ENCODE data around the gene FARS2. TPM values are rescaled to one million over a fixed set of nuclear protein-coding genes. Genes with fewer than 3 reads are reported as not detected.

FARS2 gene
- total and polyA plus RNA-seq, 2 of the 13 experiments (the other 11 are each of a cell fraction or from before 2014, with no cell fraction given) = 15.4 to 26.0 TPM

DNA sequence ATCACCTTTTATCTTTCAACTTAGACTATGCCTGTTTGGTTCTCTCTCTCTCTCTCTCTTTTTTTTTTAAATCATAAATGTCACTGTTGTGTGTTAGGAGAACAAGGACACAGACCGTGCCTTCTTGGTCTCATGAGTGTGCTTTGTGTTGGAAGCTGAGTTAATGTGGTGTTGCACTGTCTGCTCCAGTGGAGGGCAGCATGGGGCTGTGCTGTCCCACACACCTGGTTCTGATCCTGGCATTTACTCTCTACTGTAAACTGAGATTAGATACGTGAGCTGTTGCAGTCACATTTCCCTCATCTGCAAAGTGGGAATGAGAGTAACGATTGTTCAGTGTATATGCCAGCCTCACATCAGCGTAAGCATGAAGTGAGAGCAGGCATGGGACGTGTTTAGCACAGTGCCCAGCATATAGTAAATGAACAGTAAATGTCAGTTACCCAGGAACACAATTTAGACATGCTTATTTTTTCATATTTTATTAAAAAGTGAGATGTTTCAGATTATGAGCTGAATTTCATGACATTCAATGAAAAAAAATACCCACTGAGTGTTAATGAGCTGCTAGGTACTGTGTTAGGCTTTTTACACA, 161.1 kb downstream of the FARS2 start (continued):
- TF ChIP-seq ZMYM4 (CRISPR knock-in tag; IDR thresholded peaks at IDR 0.05) (0 out of 2 replicates have a peak, but pooled peaks have one; percentile 16), CEBPG (CRISPR knock-in tag; IDR thresholded peaks at IDR 0.05) (0 out of 2 replicates have a peak, but pooled peaks have one; percentile 16), TBL1XR1 (IDR thresholded peaks at IDR 0.05; ENCODE audit: borderline replicate concordance, low read length, partially characterized antibody) (no peak), SIN3B (IDR thresholded peaks at IDR 0.05; ENCODE audit: low read length) (no peak), SMC3 (IDR thresholded peaks at IDR 0.05; ENCODE audit: low read length) (peak; percentile 58), ZNF441 (CRISPR knock-in tag; IDR thresholded peaks at IDR 0.05; ENCODE audit: borderline replicate concordance) (no peak), STAG1 (CRISPR knock-in tag; IDR thresholded peaks at IDR 0.05) (peak; percentile 89), DMAP1 (CRISPR knock-in tag; IDR thresholded peaks at IDR 0.05) (no peak), ZNF598 (CRISPR knock-in tag; IDR thresholded peaks at IDR 0.05; ENCODE audit: borderline replicate concordance) (no peak)
- TF ChIP-seq, protein P1, sequence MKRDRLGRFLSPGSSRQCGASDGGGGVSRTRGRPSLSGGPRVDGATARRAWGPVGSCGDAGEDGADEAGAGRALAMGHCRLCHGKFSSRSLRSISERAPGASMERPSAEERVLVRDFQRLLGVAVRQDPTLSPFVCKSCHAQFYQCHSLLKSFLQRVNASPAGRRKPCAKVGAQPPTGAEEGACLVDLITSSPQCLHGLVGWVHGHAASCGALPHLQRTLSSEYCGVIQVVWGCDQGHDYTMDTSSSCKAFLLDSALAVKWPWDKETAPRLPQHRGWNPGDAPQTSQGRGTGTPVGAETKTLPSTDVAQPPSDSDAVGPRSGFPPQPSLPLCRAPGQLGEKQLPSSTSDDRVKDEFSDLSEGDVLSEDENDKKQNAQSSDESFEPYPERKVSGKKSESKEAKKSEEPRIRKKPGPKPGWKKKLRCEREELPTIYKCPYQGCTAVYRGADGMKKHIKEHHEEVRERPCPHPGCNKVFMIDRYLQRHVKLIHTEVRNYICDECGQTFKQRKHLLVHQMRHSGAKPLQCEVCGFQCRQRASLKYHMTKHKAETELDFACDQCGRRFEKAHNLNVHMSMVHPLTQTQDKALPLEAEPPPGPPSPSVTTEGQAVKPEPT (CRISPR knock-in tag; IDR thresholded peaks at IDR 0.05; ENCODE audit: low read depth) = no peak
- TF ChIP-seq, protein P2, sequence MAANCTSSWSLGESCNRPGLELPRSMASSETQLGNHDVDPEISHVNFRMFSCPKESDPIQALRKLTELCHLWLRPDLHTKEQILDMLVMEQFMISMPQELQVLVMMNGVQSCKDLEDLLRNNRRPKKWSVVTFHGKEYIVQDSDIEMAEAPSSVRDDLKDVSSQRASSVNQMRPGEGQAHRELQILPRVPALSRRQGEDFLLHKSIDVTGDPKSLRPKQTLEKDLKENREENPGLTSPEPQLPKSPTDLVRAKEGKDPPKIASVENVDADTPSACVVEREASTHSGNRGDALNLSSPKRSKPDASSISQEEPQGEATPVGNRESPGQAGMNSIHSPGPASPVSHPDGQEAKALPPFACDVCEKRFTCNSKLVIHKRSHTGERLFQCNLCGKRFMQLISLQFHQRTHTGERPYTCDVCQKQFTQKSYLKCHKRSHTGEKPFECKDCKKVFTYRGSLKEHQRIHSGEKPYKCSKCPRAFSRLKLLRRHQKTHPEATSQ (CRISPR knock-in tag; IDR thresholded peaks at IDR 0.05; ENCODE audit: borderline replicate concordance) = peak; percentile 73; the same call in 1 of the 2 replicates
- TF ChIP-seq, protein P3, sequence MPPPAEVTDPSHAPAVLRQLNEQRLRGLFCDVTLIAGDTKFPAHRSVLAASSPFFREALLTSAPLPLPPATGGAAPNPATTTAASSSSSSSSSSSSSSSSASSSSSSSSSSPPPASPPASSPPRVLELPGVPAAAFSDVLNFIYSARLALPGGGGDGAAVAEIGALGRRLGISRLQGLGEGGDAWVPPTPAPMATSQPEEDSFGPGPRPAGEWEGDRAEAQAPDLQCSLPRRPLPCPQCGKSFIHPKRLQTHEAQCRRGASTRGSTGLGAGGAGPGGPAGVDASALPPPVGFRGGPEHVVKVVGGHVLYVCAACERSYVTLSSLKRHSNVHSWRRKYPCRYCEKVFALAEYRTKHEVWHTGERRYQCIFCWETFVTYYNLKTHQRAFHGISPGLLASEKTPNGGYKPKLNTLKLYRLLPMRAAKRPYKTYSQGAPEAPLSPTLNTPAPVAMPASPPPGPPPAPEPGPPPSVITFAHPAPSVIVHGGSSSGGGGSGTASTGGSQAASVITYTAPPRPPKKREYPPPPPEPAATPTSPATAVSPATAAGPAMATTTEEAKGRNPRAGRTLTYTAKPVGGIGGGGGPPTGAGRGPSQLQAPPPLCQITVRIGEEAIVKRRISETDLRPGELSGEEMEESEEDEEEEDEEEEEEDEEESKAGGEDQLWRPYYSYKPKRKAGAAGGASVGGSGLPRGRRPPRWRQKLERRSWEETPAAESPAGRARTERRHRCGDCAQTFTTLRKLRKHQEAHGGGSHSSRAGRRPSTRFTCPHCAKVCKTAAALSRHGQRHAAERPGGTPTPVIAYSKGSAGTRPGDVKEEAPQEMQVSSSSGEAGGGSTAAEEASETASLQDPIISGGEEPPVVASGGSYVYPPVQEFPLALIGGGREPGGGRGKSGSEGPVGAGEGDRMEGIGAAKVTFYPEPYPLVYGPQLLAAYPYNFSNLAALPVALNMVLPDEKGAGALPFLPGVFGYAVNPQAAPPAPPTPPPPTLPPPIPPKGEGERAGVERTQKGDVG (CRISPR knock-in tag; IDR thresholded peaks at IDR 0.05; ENCODE audit: borderline replicate concordance) = no peak

Data from HepG2 (cell line).